ENCODE measurements around the gene NDUFV3. TPM values are rescaled to one million over a fixed set of nuclear protein-coding genes. Genes with fewer than 3 reads are reported as not detected.

NDUFV3 gene
- total RNA-seq, 4 donors from 2014 or later: 45.6 to 82.8 (median 64.1) TPM

DNA sequence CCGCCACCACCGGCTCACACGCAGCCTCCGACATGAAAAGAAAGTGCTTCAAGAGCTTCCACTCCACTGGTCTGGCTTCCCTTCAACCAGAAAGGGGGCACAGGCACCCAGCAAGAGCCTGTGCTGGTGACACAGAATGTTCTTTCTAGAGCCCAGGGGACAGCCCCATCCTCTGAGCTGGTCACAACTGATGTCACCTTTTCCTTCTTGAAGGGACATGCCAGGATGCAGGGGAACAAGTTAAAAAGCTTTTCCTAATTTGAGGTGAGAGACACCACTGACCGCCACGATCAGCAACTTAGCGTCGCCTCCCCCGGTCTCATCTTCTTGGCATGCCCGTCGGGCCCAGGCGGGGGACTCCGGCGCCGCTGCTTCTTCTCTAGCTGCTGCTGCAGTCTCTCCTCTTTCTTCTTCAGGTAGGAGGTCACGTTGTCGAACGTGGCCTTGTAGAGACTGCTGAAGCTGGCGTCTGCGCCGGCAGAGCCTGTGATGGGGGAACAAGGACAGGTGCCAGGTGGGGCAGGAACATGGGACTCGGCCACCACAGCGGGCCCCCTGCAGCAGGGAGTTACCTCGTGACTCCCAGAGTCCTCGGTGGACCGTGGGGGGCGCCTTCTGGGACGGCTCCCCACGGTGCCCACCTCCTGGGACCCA is 43.2 kb upstream of the NDUFV3 start:
- in situ Hi-C loops (cut with MboI; ENCODE audit: low pct_ligation_motif_present in 1 of 4, low pct_unique_long_range_greater_than_20kb in 1 of 4, low sequenced_read_pairs in 3 of 4): loop anchor here in 1 of 4 donors (25.0 kb wide), 1 partner anchor 88 kb away; no protein-coding TSS in a partner anchor
- Histone ChIP-seq H3K4me3 (no peak overlapping the region), H3K36me3 (peaks cover 0 to 42% (median 13%) of the 10 kb centered on the region in 4 donors), H3K9me3 (no peaks in the 10 kb centered on the region), H3K4me1 (no peaks in the 10 kb centered on the region), H3K27me3 (no peaks in the 10 kb centered on the region), H3K27ac (no peak overlapping the region)
- intact Hi-C loops (cut with DNase I; ENCODE audit: low total_unique reads): no loop called here
- DNase-seq: no peak
- 91 to 93% methylated on average over 9 to 29 of the region's 29 CpGs for WGBS, 2 donors (ENCODE audit: low coverage in 1 of 2)
- TF ChIP-seq EP300 (IDR thresholded peaks at IDR 0.05; ENCODE audit: low read depth) (no peak), POLR2A (IDR thresholded peaks at IDR 0.05) (no peak), POLR2AphosphoS5 (IDR thresholded peaks at IDR 0.05) (no peak)
- TF ChIP-seq, protein P1, sequence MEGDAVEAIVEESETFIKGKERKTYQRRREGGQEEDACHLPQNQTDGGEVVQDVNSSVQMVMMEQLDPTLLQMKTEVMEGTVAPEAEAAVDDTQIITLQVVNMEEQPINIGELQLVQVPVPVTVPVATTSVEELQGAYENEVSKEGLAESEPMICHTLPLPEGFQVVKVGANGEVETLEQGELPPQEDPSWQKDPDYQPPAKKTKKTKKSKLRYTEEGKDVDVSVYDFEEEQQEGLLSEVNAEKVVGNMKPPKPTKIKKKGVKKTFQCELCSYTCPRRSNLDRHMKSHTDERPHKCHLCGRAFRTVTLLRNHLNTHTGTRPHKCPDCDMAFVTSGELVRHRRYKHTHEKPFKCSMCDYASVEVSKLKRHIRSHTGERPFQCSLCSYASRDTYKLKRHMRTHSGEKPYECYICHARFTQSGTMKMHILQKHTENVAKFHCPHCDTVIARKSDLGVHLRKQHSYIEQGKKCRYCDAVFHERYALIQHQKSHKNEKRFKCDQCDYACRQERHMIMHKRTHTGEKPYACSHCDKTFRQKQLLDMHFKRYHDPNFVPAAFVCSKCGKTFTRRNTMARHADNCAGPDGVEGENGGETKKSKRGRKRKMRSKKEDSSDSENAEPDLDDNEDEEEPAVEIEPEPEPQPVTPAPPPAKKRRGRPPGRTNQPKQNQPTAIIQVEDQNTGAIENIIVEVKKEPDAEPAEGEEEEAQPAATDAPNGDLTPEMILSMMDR (IDR thresholded peaks at IDR 0.05): no peak

DNA sequence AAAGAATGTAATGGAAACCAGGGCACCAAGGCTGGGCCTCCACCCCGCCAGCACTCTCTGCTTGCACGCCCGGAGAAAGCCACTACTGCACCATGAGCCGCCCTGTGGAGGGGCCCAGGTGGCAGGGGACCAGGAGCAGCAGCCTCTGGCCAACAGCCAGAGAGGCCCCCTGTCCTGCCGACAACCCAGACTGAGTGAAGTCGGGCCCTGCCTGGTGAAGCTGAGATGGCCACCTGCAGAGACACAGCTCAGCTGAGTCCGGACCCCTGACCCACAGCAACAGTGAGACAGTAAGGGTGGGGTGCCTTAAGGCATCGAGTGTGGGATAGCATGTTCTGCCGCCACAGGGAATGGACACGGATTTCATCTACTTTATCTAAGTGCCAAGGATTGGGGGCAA is 42.6 kb upstream of the NDUFV3 start:
- H3K27me3 ChIP-seq: no peaks in the 10 kb centered on the region
- TF ChIP-seq POLR2AphosphoS5 (IDR thresholded peaks at IDR 0.05): no peak
- no peaks in the 10 kb centered on the region for H3K9me3 ChIP-seq
- peaks cover 0 to 47% (median 14%) of the 10 kb centered on the region in 4 donors for H3K36me3 ChIP-seq
- intact Hi-C loops (cut with DNase I; ENCODE audit: low total_unique reads) (no loop called here), in situ Hi-C loops (cut with MboI; ENCODE audit: low pct_ligation_motif_present in 1 of 4, low pct_unique_long_range_greater_than_20kb in 1 of 4, low sequenced_read_pairs in 3 of 4) (loop anchor here in 1 of 4 donors (25.0 kb wide), 1 partner anchor 88 kb away; no protein-coding TSS in a partner anchor)
- H3K4me3 ChIP-seq: no peak overlapping the region
- no peak for DNase-seq
- H3K27ac ChIP-seq: no peak overlapping the region
- H3K4me1 ChIP-seq: no peaks in the 10 kb centered on the region
- 100% methylated on average over 5 of the region's 10 CpGs; no CpG with 5 or more reads in 1 of the 2 donors for WGBS, 2 donors (ENCODE audit: low coverage in 1 of 2)

DNA sequence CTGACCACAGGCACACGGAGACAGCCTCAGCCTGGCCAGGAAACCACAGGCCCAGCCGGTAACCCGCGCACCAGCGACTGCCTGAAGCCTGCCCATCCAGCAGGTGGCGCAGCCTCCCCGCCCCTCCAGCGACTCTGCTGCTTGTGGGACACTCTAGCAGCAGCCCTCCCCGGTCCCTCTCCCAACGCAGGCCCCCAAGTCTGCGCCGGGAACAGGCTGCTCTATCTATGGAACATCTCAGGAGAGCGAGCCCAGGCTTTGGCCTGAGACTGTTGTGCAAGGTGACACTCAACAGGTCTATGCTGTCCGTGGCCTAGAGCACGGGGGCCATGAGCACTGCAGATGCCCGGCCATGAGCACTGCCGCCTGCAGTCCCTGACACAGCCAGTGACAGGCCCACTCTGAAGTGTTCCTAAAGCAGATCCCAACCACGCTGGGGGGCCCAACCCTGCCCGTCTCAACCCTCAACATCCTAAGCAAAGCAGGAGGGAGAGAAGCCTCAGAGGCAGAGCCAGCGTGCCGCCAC is 42.2 kb upstream of the NDUFV3 start:
- DNase-seq: no peak
- in situ Hi-C loops (cut with MboI; ENCODE audit: low pct_ligation_motif_present in 1 of 4, low pct_unique_long_range_greater_than_20kb in 1 of 4, low sequenced_read_pairs in 3 of 4) (loop anchor here in 1 of 4 donors (25.0 kb wide), 1 partner anchor 89 kb away; no protein-coding TSS in a partner anchor), intact Hi-C loops (cut with DNase I; ENCODE audit: low total_unique reads) (no loop called here)
- 85% methylated on average over 17 of the region's 21 CpGs; no CpG with 5 or more reads in 1 of the 2 donors for WGBS, 2 donors (ENCODE audit: low coverage in 1 of 2)
- Histone ChIP-seq H3K4me3 (no peak overlapping the region), H3K9me3 (no peaks in the 10 kb centered on the region), H3K27ac (no peak overlapping the region), H3K36me3 (peaks cover 0 to 48% (median 14%) of the 10 kb centered on the region in 4 donors), H3K27me3 (no peaks in the 10 kb centered on the region), H3K4me1 (no peaks in the 10 kb centered on the region)
- TF ChIP-seq, protein P1 (IDR thresholded peaks at IDR 0.05): peak in 4 of 5 experiments; percentile 13 to 32 (median 28)
- TF ChIP-seq POLR2A (IDR thresholded peaks at IDR 0.05) (no peak), EP300 (IDR thresholded peaks at IDR 0.05; ENCODE audit: low read depth) (no peak)

DNA sequence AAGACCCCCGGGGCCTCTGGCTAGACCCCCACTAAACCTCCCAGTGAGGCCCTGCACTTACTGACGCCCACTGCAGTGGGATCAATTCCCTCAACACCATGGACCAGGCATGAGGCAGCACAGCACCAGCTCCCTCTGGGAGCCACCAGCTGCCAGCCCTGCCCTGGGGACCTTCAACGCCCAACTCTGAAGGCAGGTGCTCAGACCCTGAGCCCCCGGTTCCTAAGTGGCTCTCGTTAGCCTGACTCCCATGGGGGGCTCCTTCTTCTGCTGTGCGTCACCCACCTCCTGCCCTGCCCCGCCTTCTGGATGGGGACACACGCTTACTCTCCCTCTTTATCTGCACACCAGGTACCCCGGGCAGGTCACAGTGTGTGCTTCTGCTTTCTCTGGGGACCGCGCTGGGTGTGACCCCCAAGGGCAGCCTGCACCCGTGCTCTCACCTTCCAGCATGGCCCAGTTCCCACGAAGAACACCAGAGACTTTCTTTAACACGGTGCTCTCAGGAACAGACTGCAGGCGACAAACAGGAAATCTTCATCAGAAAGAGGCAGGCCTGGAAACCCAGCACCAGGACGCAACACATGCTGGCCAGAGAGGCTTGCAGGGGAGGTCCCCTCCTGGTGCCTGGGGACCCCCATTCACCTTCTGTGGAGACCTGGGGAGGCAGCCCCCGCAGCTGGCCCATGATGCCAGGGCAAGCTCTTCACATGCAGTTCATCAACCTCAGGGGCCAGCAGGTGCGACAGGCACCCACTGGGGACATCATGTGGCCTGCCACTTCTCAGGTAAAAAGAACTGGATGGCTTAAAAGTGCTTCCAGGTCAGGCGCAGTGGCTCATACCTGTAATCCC is 41.1 kb upstream of the NDUFV3 start:
- in situ Hi-C loops (cut with MboI; ENCODE audit: low pct_ligation_motif_present in 1 of 4, low pct_unique_long_range_greater_than_20kb in 1 of 4, low sequenced_read_pairs in 3 of 4) (loop anchor here in 1 of 4 donors (25.0 kb wide), 1 partner anchor 90 kb away; no protein-coding TSS in a partner anchor), intact Hi-C loops (cut with DNase I; ENCODE audit: low total_unique reads) (no loop called here)
- Histone ChIP-seq H3K27ac (no peak overlapping the region), H3K4me3 (no peak overlapping the region), H3K36me3 (peaks cover 0 to 48% (median 17%) of the 10 kb centered on the region in 4 donors), H3K9me3 (no peaks in the 10 kb centered on the region), H3K4me1 (no peaks in the 10 kb centered on the region), H3K27me3 (no peaks in the 10 kb centered on the region)
- no peak for DNase-seq
- TF ChIP-seq POLR2AphosphoS5 (IDR thresholded peaks at IDR 0.05) (no peak), POLR2A (IDR thresholded peaks at IDR 0.05) (no peak), EP300 (IDR thresholded peaks at IDR 0.05; ENCODE audit: low read depth) (no peak)
- TF ChIP-seq, protein P1 (IDR thresholded peaks at IDR 0.05): no peak
- 92% methylated on average over 19 of the region's 19 CpGs; no CpG with 5 or more reads in 1 of the 2 donors for WGBS, 2 donors (ENCODE audit: low coverage in 1 of 2)

All from transverse colon (tissue), 4 donors.